NOMO-1 treated with dmso at 0.1 percent for 144 hours (cell line): Measurements from ENCODE around the gene UNC13D.
"Not testable (repeated sequence)": the region's sequence is repeated elsewhere in the genome, so short reads cannot be mapped to it uniquely, and the experiment has no call there.

Source experiments
- DNase-seq: peaks from one replicate; lab custom pipeline; 2025; ENCODE audit not compliant: unreplicated experiment; lab: John Stamatoyannopoulos, UW

UNC13D gene

DNA sequence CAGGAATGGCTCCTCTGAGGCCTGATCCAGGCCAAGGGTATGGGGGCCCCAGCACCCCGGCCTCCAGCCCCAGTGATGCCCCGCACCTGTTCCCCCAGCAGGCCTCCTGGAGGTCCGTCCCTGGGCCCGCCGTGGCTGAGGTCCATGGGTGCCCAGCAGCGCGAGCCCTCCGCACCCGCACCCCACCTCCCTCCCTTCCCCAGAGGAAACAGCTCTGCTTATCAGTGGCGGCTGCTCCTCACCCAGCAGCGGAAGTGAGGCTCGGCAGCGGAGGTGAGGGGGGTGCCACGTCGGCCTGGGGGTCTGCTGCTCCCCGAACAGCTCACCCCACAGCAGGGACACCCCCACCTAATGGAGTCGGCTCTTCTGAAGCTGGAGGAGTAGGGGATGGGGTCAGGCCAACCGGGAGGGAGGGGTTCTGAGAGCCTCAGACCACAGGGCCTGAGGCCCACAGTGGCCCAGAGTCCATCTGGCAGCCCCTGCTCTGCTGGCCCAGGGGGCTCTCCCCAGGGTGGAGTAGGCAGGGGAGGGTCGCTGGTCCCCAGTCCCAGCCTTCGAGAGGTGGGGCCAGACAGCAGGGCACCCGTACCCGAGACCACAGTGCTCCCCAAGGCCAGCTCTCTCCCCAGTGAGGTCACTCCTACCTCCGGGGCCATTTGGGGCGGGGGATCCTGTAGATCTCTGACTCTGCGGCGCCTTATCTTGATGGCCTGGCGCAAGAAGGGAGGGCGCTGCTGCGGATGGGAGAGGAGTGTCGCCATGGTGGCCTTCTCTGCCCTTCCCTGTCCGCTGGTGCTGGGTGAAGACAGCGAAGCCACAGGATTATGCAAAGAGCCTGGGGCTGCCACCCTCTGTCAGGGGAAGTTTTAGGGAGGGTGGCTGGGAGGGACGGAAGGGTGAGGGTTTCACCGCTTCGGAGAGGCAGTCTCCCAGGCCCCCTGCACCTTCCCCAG is at the start of gene UNC13D:
Gene UNC13D (minus strand): TSS at position 828 of the 953 bp plus-strand sequence. CDS start 67 bp downstream, at position 761.
- DNase-seq, result no peak

DNA sequence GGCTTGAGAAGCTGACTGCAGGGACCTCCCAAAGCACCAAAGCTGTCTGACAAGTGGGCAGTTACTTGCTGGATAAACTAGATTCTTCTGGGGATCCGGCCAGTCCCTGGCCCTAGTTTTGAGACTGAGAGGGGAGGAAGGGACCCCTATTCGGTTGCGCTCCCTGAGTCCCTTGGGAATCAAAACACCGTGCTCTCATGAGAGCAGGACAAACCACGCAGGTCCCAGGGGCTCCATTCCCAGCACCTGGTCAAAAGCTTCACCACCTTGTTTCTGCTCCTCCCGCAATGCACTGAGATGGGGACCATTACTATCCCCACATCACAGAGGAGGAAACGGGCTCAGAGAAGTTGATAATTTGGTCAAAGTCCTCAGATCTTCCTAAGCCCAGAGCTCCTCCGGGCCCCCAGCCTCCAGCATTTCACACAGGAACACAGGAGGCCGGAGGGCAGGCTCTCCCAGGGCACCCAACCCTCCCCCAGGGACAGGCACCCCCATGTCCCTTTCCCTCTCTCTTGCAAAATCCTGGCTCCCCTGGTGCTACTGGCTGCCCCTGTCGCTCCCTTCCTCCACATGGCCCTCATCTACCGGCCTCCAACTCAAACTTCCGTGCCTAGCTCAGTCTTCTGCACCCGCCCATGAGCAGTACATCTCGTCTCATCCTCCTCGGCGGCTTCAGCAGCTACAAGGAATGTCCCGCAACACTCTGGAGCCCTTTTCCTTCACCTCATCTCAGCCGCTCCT is 49.3 kb upstream of the UNC13D start:
- no peak for DNase-seq

DNA sequence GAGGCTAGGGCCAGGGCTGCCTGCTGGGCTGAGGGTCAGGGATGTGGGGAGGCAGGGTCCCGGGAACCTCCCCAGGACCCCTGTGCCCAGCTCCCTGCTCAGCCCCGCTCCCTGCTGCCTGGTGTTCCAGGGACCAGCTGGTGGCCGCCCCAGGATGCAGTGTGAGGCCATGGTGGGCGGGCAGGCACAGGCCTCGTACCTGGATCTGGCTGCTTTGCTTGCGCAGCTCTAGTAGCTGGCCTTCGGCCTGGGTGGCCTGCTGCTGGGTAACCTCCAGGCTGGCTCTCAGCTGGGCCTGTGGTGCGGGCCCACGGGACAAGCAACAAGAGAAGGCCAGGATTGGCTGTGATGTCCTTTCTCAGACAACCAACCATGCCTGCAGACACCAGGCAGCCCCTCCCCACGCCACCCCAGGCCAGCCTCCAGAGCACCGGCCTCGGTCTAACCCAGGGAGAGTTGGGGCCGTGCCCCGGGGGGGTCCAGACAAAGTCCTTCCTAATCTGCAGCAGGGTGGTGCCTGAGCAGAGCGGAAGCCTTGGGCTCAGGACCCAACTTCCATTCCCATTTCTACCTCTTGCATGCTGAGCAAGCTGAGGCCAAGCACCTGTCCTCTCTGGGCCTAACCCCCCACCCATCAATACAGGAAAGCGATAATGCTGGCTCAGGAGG is 48.5 kb upstream of the UNC13D start:
- no peak for DNase-seq

- DNase-seq, result no peak
Observed at GRCh38 chr17:75891605-75892555, 47.7 kb upstream of the UNC13D start.

DNA sequence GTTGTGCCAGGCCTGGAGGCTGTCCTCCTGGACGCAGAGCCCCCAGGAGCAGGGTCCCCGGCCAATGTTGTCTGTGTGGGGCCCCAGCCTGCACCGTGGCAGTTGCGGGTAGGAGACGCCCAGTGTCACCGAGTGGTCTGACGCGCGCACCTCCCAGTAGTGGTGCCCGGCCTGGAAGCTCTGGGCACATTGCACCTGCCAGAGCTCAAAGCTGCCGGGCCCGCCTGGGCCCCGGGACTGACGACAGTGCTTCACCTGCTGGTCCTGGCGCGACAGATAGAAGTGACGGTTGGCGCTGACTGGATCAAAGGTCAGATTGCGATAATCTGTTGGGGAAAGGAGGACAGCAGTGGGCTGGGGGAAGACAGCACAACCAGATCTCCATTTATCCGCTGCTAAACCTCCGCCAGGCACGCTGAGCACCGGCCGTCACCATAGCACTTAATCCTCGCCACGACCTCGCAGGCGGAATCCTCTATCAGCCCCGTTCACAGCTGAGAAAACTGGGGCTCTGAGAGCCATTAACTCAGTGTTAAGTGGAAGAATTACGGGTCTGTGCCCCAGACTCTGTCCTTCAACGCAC is 46.9 kb upstream of the UNC13D start:
- DNase-seq, result no peak

DNA sequence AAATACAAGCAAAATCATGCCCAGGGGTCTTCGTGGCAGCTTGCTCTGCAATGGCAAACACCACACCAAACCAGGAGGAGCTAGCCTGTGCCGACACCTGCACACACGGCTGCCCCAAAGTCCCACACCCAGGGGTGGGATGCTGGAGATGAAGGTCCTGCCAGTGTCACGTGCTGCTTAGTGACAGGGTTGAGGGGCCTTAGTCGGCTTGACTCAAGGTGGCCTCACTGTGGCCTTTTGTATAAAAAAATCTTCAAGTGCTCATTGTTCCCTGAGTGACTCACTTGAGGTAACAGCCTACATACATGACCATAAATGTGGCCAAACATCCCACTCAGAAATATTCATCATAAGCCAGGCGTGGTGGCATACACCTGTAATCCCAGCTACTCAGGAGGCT is 45.2 kb upstream of the UNC13D start:
- no peak for DNase-seq

GRCh38 chr17:75888484-75888883 is 44.3 kb upstream of the UNC13D start:
- DNase-seq, result no peak

DNA sequence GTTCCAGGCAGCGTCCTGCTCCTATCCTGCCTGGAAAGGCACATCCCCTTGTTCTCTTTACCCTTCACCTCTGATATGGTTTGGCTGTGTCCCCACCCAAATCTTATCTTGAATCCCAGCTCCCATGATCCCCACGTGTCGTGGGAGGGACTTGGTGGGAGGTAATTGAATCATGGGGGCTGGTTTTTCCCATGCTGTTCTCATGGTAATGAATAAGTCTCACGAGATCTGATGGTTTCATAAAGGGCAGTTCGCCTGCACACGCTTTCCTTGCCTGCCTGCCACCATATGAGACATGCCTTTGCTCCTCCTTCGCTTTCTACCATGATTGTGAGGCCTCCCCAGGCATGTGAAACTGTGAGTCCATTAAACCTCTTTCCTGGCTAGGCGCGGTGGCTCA is 41.7 kb upstream of the UNC13D start:
- DNase-seq, result not testable (repeated sequence)

DNA sequence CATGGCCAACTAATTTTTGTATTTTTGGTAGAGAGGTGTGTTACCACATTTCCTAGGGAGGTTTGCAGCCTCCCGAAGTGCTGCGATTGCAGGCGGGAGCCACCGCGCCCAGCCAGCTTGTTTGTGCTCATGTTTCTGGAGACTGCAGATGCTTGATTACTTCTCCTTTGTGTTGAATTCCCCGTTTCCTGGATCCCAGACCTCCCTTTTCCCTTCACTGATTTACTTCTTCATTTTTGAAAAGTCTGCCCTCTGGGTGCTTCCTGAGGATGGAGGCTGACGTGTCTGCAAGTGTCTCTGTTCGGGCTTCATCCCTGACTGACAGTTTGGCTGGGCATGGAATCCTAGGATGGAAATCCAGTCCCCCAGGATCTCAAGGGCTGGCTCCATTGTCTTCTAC is 41.2 kb upstream of the UNC13D start:
- no peak for DNase-seq

DNA sequence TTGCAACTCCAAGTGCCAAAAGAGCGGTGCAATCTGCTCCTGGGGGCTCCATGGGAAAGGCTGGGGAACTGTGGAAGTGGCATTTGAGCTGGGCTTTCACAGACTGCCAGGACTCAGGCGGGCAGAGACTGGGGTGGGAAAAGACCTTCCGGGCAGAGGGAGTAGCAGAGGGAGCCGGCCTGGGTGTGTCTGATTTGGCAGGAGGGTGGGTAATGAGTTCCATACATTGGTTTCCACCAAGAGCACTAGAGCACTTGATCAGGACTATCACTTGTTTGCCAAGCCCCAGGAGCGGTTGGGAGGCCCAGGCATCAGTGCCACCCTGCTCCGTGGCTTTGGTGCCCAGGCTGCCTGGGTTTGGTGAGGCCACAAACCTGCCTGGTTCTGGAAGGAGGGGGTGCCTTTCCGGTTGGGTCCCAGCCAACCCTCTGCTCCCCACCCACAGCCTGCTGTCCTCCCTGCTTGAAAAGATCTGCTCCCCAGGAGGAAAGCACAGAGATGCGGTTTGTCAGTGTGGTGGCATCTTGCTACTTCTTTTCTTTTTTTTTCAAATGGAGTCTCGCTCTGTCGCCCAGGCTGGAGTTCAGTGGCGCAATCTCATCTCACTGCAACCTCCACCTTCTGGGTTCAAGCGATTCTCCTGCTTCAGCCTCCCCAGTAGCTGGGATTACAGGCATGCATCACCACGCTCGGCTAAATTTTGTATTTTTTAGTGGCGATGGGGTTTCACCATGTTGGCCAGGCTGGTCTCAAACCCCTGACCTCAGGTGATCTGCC is 37.7 kb upstream of the UNC13D start:
- no peak for DNase-seq

DNA sequence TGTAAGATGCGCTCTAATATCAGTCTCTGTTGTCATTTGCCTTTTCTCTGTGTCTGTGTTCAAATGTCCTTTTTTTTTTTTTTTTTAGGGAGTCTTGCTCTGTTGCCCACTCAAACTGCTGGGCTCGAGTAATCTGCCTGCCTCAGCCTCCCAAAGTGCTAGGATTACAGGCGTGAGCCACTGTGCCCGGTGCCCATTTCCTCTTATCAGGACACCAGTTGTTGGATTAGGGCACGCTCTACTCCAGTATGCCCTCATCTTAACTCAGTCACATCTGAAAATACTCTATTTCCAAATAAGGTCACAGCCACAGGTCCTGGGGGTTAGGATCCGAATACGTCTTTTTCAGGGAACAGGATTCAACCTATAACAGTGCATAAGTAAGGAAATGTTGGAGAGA is 36.1 kb upstream of the UNC13D start:
- no peak for DNase-seq

GRCh38 chr17:75878174-75878998 is 34.2 kb upstream of the UNC13D start, which contains the start of gene TRIM47:
Gene TRIM47, minus strand, starts transcription at chr17:75878581. Its CDS starts 33 bp downstream, at chr17:75878548.
- no peak for DNase-seq

DNA sequence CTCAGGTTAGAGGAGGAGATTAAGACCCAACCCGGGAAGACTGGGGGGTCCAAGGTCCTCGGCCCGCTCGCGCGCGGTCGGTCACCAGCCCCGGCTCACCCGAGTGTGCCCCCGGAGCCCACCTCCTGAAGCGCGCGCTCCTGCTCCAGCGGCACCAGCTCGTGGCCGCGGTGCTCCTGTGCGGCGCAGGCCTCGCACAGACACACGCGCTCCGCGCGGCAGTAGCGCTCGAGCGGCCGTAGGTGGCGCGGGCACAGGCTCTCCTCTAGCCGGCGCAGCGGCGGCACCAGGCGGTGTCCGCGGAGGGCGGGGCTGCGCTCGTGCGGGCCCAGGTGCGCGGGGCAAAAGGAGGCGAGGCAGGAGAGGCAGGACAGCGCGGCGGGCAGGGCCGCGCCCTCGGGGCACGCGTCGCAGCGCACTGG is 33.6 kb upstream of the UNC13D start:
- peak; percentile 61 for DNase-seq

GRCh38 chr17:75876938-75877751 is 32.9 kb upstream of the UNC13D start:
- no peak for DNase-seq

DNA sequence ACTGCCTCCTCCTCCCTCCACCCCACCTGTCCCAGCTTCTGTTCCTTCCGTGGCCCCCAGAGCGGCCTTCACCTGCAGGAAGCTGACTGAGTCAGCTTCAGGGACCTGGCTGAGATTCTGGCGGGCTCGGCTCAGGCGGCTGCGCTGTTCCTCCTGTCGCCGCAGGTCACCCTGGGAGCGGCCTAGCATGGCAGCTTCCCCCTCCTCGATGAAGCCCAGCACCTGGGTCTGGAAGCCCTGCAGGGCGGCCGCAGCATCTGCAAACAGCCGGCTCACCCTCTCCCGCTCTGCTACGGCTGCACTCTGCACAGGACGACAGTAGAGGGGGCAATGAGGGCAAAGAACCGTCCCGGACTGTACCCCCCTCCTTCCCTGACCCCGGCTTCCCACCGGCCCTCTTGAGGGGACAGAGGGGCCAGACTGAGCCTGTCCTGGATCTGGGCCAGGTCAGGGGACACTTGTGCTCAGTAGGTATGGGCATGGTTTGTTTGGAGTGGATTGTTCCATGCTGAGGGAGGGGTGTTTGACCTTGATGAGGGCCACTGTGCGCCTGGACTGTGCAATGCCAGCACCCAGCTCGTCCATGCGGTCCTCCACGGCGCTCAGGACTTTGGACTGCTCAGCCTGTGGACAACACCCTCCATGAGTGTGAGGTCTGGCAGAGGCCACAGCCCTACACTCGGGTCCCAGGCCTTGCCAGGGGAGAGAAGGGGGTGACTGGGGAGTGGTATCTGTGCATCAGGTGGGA is 32.2 kb upstream of the UNC13D start:
- no peak for DNase-seq

- DNase-seq, result no peak
Observed at GRCh38 chr17:75875940-75876189, 31.7 kb upstream of the UNC13D start.
